Panc1 (cell line): ENCODE measurements around the gene ASCC2. TPM values are rescaled to one million over a fixed set of nuclear protein-coding genes. Genes with fewer than 3 reads are reported as not detected.

Source experiments
- ATAC-seq: fragments of 200-7000 bp; cut with Tn5 transposase; 2 replicates; pipeline ENCODE4 v1.9.1; 2020; ENCODE audit warnings: mild to moderate bottlenecking, moderate library complexity
- BruUV-seq: library from RNA; stranded (reverse); fragments of 400-500 nt; replicated peaks from 2 replicates; lab custom pipeline; 2021; lab: Mats Ljungman, UMichigan
- CTCF ChIA-PET: fragments of 300-600 bp; sonication (Branson Sonifier 250); formaldehyde crosslinking; loops from one replicate; lab custom pipeline; 2022; ENCODE audit warnings: antibody characterized with exemption; lab: Charles Lee
- POLR2A ChIA-PET: fragments of 300-600 bp; sonication (Branson Sonifier 250); formaldehyde crosslinking; loops from one replicate; lab custom pipeline; 2022; ENCODE audit warnings: antibody characterized with exemption; lab: Charles Lee
- DNase-seq: peaks from one replicate; pipeline ENCODE4 v3.0.0-alpha.2; 2010; ENCODE audit warnings: low read depth, low spot score
- H3K27ac ChIP-seq: 2 replicates; pipeline ENCODE4 v1.5.1; 2011; ENCODE audit warnings: mild to moderate bottlenecking, low read length, inconsistent platforms
- H3K27me3 ChIP-seq: fragments of 200-500 bp; sonication (Bioruptor generic); 2 replicates; pipeline ENCODE4 v1.6.0; 2014; ENCODE audit warnings: low read length, inconsistent platforms; ENCODE audit not compliant: control insufficient read depth, insufficient read depth
- H3K36me3 ChIP-seq: fragments of 200-500 bp; sonication (Bioruptor generic); 2 replicates; pipeline ENCODE4 v1.5.1; 2014; ENCODE audit warnings: inconsistent platforms, mild to moderate bottlenecking, low read length, moderate library complexity; ENCODE audit not compliant: control insufficient read depth, insufficient read depth
- H3K4me1 ChIP-seq: 2 replicates; pipeline ENCODE4 v1.5.1; 2011; ENCODE audit warnings: inconsistent platforms, mild to moderate bottlenecking, low read length, moderate library complexity; ENCODE audit not compliant: control insufficient read depth, insufficient read depth
- H3K4me3 ChIP-seq, 2 experiments: 2 replicates each; pipeline ENCODE4 v1.5.1; 2011 to 2012; ENCODE audit warnings: low read depth in 2 of 2, low read length in 2 of 2, mild to moderate bottlenecking in 2 of 2, inconsistent platforms in 1 of 2, moderate library complexity in 1 of 2
- H3K9me3 ChIP-seq: fragments of 200-500 bp; sonication (Bioruptor generic); 2 replicates; pipeline ENCODE4 v1.5.1; 2014; ENCODE audit warnings: low read depth, mild to moderate bottlenecking, inconsistent platforms, low read length, moderate library complexity; ENCODE audit not compliant: control insufficient read depth, insufficient read depth
- CTCF ChIP-seq: fragments of 450-650 bp; IDR thresholded peaks from 2 replicates; pipeline ENCODE4 v1.5.1; 2017; ENCODE audit warnings: mild to moderate bottlenecking
- POLR2AphosphoS5 ChIP-seq: IDR thresholded peaks from 2 replicates; pipeline ENCODE4 v1.6.1; 2012; ENCODE audit warnings: mild to moderate bottlenecking, low read depth, low read length, moderate library complexity
- REST ChIP-seq, 2 experiments: IDR thresholded peaks; 2 replicates each; pipeline ENCODE4 v1.6.1; 2011 to 2012; ENCODE audit warnings: low read depth in 2 of 2, control low read depth in 1 of 2, low read length in 1 of 2, mild to moderate bottlenecking in 1 of 2, moderate library complexity in 1 of 2; ENCODE audit not compliant: insufficient read depth in 1 of 2
- SIN3A ChIP-seq: IDR thresholded peaks from 2 replicates; pipeline ENCODE4 v1.6.1; 2012; ENCODE audit warnings: low read depth, mild to moderate bottlenecking, low read length, moderate library complexity, borderline replicate concordance; ENCODE audit not compliant: insufficient read depth
- TCF7L2 ChIP-seq: IDR thresholded peaks from 2 replicates; pipeline ENCODE4 v1.6.1; 2011; ENCODE audit warnings: mild to moderate bottlenecking, low read depth, low read length, inconsistent platforms
- in situ Hi-C: cut with HindIII; loops from 2 replicates; pipeline ENCODE4 v1.10.0; 2016; ENCODE audit warnings: low sequenced_read_pairs, low pct_unique_long_range_greater_than_20kb
- intact Hi-C: fragments of 100-400 bp; cut with micrococcal nuclease; formaldehyde crosslinking; loops from one replicate; pipeline ENCODE4 v1.10.0; 2022; ENCODE audit not compliant: unreplicated experiment
- total RNA-seq: library from RNA; stranded (reverse); gene quantifications from one replicate; pipeline ENCODE4 v1.2.1, GENCODE V29; 2021; ENCODE audit not compliant: unreplicated experiment

The ASCC2 gene
- total RNA-seq, 1 experiment from 2014 or later, result 52.0 TPM

DNA sequence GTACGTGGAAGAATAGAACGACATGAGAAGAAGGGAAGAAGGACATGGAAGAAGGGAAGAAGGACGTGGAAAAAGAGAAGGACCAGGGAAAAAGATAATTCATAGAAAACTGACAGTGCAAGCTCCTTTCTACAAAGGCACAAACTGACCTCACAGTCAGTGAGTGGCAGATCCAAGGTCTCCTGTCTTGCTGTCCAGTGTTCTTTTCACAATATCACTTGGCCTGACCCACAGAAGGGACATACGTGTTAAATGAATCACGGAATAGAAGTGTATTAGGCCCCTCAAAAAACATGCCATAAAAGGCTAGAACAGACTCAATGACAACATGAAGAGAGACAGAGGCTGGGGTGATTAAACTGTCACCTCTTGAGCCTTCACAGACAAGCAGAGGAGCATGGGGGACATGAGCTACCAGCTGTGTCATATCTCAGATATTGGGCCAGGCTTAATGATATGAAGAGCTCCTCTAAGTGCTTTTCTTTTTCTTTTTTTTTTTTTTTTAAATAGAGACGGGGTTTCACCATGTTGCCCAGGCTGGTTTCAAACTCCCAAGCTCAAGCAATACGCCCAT is 4.6 kb downstream of the ASCC2 start:
- ChIA-PET CTCF (no interaction called here), POLR2A (no interaction called here)
- Histone ChIP-seq H3K36me3 (no peaks in the 10 kb centered on the region), H3K4me3 (no peak overlapping the region), H3K4me1 (no peaks in the 10 kb centered on the region), H3K9me3 (no peaks in the 10 kb centered on the region), H3K27ac (no peak overlapping the region), H3K27me3 (no peaks in the 10 kb centered on the region)
- no TSS peak for BruUV-seq
- intact Hi-C loops (no loop called here), in situ Hi-C loops (no loop called here)
- DNase-seq, result no peak
- ATAC-seq, result no peak
- no peak for TF ChIP-seq REST (IDR thresholded peaks at IDR 0.05; ENCODE audit: insufficient read depth in 1 of 2, low read depth in 2 of 2, low read length in 1 of 2)
- no peak for TF ChIP-seq CTCF

DNA sequence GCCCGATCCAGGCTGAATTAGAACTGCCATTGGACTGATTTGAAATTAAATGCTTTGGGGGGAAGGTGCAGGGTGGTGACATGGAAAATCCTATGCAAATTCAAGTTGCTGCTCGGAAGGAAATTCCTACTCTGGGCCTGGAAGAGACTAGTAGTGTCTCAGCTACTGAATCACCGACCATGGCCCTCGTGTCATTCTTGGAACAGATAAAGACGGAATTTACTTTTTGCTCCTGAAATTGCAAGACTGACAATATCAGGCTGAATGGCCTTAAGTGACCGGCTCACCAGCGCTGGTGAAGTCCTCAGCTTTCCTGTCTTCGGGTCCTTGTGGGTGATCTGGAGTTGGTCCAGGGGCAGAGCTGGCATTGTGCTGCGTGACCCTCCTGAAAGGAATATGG is 6.1 kb downstream of the ASCC2 start:
- ATAC-seq, result no peak
- no peak for DNase-seq
- BruUV-seq, result no TSS peak
- CTCF ChIA-PET, result no interaction called here
- Histone ChIP-seq H3K27me3 (no peaks in the 10 kb centered on the region), H3K36me3 (no peaks in the 10 kb centered on the region), H3K27ac (no peak overlapping the region), H3K4me3 (no peak overlapping the region), H3K9me3 (no peaks in the 10 kb centered on the region), H3K4me1 (no peaks in the 10 kb centered on the region)
- POLR2A ChIA-PET, result no interaction called here
- intact Hi-C loops, result no loop called here
- TF ChIP-seq CTCF (no peak), TCF7L2 (no peak), SIN3A (no peak), POLR2AphosphoS5 (no peak), REST (IDR thresholded peaks at IDR 0.05; ENCODE audit: insufficient read depth in 1 of 2, low read depth in 2 of 2, low read length in 1 of 2) (no peak)
- in situ Hi-C loops, result no loop called here
